ENCODE measurements around the gene MARCKSL1.

MARCKSL1 gene

GRCh38 chr1:32334864-32335534 is 1.0 kb downstream of the MARCKSL1 start:
- no peak for DNase-seq (ENCODE audit: low read depth, low spot score)
- no peak overlapping the region for H3K27ac ChIP-seq

GRCh38 chr1:32334274-32334861 is 1.7 kb downstream of the MARCKSL1 start:
- no peak for DNase-seq (ENCODE audit: low read depth, low spot score)
- no peak overlapping the region for H3K27ac ChIP-seq

DNA sequence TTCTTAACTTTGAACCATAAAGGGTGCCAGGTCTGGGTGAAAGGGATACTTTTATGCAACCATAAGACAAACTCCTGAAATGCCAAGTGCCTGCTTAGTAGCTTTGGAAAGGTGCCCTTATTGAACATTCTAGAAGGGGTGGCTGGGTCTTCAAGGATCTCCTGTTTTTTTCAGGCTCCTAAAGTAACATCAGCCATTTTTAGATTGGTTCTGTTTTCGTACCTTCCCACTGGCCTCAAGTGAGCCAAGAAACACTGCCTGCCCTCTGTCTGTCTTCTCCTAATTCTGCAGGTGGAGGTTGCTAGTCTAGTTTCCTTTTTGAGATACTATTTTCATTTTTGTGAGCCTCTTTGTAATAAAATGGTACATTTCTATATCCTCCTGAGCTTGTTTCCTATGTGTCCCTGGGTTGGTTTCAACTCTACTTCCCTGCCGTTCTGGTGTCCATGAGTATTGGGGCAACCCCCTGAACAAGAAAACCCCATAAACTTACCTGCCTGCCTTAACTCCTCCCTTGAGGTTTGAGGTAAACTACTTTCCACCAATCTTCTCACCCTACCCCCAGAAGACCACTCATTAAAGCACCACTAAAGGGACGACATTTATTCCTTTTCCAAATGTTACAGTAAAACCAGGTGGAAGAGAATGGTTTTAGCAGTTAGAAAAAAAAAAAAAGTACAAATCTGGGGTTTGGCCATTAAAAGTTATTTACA is 2.6 kb downstream of the MARCKSL1 start:
- peak overlapping the region; percentile 52 for H3K27ac ChIP-seq
- DNase-seq (ENCODE audit: low read depth, low spot score): no peak

DNA sequence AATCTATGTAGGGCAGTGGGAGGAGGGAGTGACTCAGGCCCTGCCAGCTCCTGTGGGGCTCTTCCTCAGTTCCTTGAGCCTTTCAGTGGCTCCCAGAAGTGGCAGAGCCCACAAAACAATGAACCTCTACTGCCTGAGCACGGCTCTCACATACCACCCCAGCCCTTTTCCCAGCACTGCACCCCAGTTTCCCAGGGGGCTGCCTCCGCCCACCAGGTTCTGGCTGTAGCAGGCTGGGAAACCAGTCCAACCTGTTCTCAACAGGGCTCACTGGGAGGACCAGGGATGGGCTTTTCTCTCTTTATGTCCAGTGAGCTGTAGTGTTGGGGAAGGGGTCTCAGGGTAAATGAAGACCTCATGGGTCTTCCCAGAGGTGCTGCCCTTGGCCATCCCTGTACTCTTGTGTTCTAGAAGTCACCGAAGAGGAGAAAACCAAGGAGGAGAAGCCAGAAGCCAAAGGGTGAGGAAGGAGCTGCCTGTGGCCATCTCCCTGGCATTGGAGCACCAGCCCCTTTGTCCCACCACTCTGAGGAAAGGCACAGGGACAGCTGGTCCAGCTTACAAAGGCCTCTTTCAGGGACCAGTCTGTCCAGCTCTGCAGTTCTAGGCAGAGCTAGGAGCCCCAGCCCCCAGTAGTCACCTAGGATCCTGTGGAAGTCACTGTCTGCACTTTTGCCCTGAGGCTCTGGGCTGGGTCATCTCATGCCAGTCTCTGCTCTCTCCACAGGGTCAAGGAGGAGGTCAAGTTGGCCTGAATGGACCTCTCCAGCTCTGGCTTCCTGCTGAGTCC is 3.5 kb downstream of the MARCKSL1 start:
- peak overlapping the region; percentile 52 for H3K27ac ChIP-seq
- no peak for DNase-seq (ENCODE audit: low read depth, low spot score)

- no peak for DNase-seq (ENCODE audit: low read depth, low spot score)
- peak overlapping the region; percentile 52 for H3K27ac ChIP-seq
Observed at GRCh38 chr1:32331549-32331948, 4.5 kb downstream of the MARCKSL1 start.

DNA sequence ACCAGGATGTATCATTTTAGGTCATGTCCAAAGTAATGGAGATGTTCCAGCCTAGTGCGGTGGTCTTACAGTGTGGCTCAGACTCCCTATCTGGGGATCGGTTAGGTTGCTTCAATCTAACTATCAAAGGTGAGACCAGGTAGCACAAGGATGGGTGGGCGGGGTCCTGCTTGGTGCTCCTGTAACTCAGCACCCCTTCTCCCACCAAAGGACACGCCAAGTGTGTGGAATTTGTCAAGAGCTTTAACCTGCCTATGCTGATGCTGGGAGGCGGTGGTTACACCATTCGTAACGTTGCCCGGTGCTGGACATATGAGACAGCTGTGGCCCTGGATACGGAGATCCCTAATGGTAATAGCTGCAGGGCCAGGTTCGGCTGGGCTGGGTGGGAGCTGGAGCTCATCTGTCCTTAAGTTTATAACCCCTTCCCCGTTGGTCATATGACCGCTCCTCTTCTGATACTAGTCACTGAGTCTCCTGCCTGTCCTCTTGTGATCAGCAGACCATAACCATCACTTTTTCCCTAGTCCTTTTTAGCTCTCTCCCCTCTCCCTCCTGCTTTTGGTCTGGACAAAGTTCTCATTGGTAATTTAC is 5.4 kb downstream of the MARCKSL1 start:
- DNase-seq (ENCODE audit: low read depth, low spot score): no peak
- no peak overlapping the region for H3K27ac ChIP-seq

GRCh38 chr1:32329931-32330466 is 6.0 kb downstream of the MARCKSL1 start:
- no peak overlapping the region for H3K27ac ChIP-seq
- no peak for DNase-seq (ENCODE audit: low read depth, low spot score)

GRCh38 chr1:32327204-32327603 is 8.8 kb downstream of the MARCKSL1 start:
- no peak overlapping the region for H3K27ac ChIP-seq

DNA sequence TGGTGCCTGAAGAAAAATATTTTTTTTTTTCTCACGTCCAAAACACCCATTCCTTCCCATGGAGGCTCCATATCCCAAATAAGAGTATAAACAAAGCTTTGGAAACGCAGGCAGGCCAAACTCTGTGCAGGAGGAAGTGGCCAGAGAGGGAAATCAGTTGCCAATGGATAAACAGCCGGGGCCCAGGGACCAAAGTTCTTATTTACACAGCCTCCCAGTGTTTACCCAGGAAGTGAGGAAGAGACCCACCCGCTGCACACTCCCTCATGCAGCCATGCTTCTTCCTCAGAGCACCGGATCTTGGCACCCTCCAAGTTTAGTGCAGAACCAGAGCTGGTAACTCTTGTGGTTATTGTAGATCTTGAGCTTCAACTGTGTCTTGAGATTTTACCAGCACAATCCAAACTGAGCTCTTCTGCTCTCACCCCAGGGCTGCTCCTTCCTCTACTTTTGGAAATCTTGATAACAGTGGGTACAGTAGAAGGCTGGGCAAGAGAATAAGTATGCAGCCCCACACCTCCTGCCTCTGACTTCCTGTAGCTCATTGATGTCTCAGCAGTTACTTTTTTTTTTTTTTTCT is 14.2 kb downstream of the MARCKSL1 start:
- no peak for DNase-seq (ENCODE audit: low read depth, low spot score)

More at GRCh38 chr1:32327204-32327603, 8.8 kb downstream of the MARCKSL1 start:
- DNase-seq (ENCODE audit: low read depth, low spot score): no peak

DNA sequence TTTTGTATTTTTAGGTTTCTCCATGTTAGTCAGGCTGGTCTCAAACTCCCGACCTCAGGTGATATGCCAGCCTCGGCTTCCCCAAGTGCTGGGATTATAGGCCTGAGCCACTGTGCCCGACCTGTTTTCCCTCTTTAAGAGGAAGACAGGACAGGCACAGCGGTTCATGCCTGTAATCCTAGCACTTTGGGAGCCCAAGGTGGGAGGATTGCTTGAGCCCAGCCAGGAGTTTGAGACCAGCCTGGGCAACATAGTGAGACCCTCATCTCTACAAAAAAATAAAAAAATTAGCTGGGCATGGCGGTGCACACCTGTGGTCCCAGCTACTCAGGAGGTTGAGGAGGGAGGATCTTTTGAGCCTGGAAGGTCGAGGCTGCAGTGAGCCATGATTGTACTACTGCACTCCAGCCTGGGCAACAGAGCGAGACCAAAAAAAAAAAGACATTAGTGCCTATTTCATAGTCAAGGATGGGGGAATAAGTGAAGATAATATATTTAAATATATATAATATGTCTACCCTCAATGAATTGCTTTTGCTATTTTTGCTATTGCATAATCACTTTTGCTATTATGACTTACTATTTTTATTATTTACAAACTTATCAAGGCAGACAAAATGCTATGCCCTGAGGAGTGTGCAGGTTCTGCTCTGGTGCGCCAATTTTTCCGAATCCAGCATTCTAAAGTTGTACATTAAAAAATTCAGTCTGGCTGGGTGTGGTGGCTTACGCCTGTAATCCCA is 17.7 kb downstream of the MARCKSL1 start:
- H3K27ac ChIP-seq: no peak overlapping the region
- DNase-seq (ENCODE audit: low read depth, low spot score): no peak

More for the DNA sequence above, 14.2 kb downstream of the MARCKSL1 start:
- H3K27ac ChIP-seq: peak overlapping the region; percentile 62

- no peak overlapping the region for H3K27ac ChIP-seq
- DNase-seq (ENCODE audit: low read depth, low spot score): no peak
Observed at GRCh38 chr1:32316903-32317277, 19.1 kb downstream of the MARCKSL1 start.

DNA sequence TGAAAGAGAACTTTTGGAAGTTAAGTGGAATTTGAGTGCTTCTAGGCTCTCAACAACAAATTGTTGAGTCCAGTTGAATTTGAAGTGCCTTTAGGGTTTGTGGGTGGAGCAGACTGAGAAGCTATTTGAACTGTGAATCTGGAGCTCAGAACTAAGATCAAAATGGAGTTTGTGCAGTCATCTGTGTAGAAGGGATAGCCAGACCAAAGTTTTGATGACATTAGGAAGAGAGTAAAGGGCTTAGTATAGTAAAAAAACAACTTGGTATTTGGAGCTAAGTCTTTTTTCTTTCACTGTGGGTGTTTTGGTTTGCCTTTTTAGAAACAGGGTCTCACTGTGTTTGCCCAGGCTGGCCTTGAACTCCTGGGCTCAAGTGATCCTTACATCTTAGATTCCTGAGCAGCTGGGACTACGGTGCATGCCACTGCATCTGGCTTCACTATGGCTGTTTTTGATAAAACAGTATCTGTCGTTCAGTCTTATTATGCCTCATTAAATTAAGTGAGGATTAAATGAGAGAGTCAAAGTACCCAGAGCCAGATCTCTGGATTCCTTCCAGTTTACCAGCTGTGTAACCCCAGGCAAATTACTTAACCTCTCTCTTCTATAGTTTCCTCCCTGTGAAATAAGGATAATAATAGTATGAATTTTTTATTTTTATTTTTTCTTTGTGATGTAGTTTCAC is 24.2 kb downstream of the MARCKSL1 start:
- no peak overlapping the region for H3K27ac ChIP-seq
- no peak for DNase-seq (ENCODE audit: low read depth, low spot score)

DNA sequence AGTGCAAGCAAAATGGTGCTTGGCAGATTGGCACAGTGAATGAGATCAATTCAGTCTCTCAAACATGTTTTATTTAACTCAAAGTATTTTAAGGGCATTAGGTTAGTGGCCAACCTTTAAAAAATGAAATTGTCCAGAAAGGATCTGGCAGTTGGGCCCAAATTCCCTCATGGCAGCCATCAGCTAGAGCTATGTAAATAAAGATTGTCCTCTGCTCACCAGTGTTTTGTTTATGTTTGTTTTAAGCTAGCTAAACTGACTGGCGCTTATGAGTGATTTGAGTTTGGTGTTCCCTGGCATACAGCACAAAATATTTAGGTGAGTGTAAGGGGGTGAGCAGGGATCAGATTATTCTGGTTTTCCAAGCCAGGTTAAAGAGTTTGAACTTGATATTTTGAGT is 26.1 kb downstream of the MARCKSL1 start:
- no peak overlapping the region for H3K27ac ChIP-seq
- DNase-seq (ENCODE audit: low read depth, low spot score): no peak

- H3K27ac ChIP-seq: no peak overlapping the region
- DNase-seq (ENCODE audit: low read depth, low spot score): no peak
Observed at GRCh38 chr1:32307324-32307723, 28.7 kb downstream of the MARCKSL1 start.

GRCh38 chr1:32305310-32305709 is 30.7 kb downstream of the MARCKSL1 start:
- no peak overlapping the region for H3K27ac ChIP-seq
- DNase-seq (ENCODE audit: low read depth, low spot score): no peak

- no peak overlapping the region for H3K27ac ChIP-seq
- no peak for DNase-seq (ENCODE audit: low read depth, low spot score)
Observed at GRCh38 chr1:32303997-32304622, 31.9 kb downstream of the MARCKSL1 start.

- no peak overlapping the region for H3K27ac ChIP-seq
- no peak for DNase-seq (ENCODE audit: low read depth, low spot score)
Observed at GRCh38 chr1:32303358-32303757, 32.7 kb downstream of the MARCKSL1 start.

DNA sequence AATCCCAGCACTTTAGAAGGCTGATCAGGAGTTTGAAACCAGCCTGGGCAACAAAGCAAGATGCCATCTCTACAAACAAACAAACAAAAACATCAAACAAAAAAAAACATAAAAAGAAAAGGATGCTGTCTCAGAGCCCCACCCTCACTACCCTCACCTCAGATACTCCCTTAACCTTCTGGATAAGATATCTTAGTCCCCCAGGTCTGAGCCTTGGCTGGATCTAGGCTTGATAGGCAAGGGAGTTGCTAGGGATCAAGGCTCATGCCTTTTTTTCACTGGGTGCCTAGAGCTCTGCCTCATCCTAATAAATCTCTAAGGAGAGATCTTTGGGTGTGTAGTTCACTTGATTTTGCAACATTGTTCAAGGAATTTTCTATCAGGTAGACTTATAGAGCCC is 36.7 kb downstream of the MARCKSL1 start:
- H3K27ac ChIP-seq: no peak overlapping the region
- DNase-seq (ENCODE audit: low read depth, low spot score): no peak
